ENCODE data around the gene PLPP3.

Gene PLPP3

DNA sequence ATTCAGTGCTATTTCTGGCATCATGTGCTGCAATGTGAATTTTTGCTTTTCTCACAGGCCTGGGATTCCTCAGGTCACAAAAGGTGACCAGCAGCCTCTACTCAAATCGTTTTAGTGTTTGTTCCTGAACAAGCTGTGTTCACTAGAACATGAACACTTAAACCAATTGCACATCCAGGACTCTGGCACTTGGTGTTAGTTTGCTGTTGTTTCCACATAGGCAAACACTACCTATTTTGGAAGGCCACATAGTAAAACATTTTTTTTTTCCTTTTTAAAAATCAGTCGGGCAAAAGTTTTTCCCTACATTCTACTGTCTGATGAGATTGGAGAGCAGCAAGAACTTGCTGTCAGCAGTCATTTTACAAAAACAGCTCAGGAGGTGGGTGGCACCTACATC, 83.2 kb downstream of the PLPP3 start:
- DNase-seq (ENCODE audit: low spot score): no peak

DNA sequence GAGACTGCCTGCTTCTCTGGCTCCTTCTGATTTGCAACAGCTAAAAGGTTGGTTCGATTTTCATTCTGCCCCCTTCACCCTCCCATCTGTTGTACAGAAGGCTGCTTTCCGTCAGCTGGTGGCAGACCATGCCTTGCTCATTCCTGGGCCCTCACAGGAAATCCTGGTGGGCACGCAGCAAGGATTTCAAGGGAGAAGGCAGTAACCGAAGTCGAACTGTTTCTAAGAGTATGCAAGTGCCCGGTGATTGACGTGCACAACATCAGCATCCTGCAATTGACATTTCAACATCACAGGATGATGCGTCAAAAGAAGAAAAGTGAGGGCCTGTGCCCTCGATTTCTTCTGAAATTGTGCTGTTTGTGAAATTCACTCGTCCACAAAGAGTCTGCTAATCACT, 83.8 kb downstream of the PLPP3 start:
- DNase-seq (ENCODE audit: low spot score): no peak

DNA sequence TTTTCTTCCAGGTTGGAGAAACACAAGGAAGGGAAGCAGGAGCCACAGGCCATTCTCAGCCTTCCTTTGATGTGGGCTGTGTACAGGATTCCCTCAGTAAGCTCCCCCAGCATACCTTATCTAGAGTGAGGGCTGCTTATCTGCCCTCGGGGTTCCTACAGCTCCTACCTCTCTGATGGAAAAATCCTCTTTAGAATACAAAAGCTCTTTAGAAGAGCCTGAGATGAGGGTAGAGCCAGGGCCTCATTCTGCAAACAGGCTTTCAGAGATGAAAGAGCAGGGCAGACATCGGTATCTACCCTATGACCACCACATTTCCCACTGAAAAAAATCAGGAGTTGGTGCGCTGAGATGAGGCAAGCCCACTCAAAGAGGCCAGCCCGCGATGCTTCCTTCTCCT, 85.1 kb downstream of the PLPP3 start:
- DNase-seq (ENCODE audit: low spot score): no peak

DNA sequence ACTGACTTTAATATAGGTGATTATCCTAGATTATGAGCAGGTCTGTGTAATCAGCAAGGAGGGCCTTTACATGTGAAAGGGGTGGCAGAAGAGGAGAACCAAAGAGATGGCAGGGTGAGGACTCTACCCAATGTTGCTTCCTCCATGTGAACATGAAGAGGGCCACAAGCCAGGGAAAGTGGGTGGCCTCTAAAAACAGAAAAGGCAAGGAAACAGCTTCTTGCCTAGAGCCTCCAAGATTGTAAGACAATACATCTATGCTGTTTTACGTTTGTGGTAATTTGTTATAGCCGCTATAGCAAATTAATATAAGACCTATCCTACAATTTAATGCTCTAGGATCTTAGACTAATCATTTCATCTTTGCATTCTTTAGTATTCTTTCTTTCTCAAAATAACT, 85.5 kb downstream of the PLPP3 start:
- no peak for DNase-seq (ENCODE audit: low spot score)

DNA sequence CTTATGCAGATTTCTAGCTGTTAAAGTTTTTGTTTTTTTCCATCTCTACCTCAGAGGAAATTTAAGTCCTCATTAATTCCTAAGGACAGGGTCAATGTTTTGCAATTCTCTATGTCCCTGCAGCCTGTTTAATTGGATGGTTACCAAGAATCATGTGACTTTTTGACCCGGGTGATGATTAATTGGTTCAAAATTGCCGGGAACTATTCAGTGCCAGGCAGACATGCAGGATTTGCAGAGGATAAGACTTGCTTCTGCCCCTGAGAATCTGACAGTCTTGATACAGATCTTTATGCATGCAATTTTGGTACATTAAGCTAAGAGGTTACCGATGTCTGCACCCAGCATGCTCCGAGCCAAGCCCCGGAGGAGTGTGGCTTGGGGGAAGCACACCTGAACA, 87.9 kb downstream of the PLPP3 start:
- no peak for DNase-seq (ENCODE audit: low spot score)

DNA sequence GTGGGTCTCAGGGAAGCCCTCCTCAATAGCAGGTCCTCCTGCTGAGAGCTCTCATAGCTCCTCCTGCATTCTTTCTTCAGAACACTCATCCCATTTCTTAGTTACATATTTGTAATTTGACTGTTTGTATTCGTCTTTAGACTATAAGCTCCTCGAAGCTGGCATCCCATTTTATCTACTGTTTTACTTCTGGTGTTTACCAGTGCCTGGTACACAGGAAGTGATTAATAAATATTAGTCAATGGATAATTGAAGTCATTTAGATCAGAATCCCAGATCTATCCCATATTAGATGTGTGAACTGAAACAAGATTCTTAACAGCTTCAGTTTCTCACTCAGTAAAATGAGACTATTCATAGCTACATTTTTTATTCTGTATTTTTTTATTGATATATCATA, 88.7 kb downstream of the PLPP3 start:
- no peak for DNase-seq (ENCODE audit: low spot score)

DNA sequence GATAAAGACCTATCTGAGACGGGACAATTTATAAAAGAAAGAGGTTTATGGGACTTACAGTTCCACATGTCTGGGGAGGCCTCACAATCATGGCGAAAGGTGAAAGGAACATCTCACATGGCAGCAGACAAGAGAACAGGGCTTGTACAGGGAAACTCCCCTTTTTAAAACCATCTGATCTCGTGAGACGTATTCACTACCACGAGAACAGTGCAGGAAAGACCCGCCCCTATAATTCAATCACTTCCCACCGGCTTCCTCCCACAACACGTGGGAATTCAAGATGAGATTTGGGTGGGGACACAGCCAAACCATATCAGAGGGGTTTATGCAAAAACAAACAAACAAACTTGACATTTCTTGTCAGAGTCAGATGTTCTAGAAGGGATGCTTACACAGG, 89.7 kb downstream of the PLPP3 start:
- DNase-seq (ENCODE audit: low spot score): no peak

DNA sequence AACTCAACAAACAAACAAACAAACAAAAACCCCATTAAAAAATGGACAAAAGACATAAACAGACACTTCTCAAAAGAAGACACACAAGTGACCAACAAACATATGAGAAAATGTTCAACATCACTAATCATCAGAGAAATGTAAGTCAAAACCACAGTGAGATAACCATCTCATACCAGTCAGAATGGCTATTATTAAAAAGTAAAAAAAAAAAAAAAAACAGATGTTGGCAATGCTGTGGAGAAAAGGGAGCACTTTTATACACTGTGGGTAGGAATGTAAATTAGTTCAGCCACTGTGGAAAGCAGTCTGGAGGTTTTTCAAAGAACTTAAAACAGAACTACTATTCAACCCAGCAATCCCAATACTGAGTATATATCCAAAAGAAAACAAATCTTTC, 94.7 kb downstream of the PLPP3 start:
- no peak for DNase-seq (ENCODE audit: low spot score)

DNA sequence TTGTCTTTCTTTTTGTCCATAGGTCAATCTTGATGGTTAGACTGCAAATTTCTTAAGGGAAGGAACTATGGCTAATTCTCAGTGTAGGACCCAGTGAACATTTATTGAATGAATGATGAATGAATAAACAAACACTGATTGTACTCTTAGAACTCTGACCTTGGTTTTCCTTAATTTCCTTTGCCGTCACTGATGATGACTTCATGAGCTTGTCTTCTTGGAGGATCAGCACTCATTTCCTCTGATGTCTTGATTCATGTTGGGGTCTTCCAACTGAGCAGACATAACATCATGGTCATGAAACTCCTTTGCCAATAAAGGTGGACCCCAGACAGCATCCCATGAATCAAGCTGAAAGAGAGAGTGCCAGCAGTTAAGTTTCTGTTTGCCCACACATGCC, 96.3 kb downstream of the PLPP3 start:
- DNase-seq (ENCODE audit: low spot score): no peak

DNA sequence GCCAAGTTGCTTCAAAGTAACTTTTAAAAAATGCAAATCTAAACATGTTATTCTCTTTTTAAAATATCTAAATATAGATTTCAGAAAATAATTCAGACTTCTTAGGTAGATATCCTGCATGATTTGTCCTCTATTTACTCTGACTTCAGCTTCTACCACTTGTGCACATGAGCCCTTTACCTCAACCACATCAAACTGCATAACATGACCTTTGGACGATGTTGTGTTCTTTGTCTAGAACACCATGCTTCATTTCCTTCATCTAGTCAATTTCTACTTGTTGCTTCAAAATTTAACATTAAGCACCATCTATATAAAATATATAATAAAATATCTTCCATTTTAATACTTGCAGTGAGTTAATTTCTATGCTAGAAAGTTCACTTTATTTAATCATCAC, 96.9 kb downstream of the PLPP3 start:
- no peak for DNase-seq (ENCODE audit: low spot score)

DNA sequence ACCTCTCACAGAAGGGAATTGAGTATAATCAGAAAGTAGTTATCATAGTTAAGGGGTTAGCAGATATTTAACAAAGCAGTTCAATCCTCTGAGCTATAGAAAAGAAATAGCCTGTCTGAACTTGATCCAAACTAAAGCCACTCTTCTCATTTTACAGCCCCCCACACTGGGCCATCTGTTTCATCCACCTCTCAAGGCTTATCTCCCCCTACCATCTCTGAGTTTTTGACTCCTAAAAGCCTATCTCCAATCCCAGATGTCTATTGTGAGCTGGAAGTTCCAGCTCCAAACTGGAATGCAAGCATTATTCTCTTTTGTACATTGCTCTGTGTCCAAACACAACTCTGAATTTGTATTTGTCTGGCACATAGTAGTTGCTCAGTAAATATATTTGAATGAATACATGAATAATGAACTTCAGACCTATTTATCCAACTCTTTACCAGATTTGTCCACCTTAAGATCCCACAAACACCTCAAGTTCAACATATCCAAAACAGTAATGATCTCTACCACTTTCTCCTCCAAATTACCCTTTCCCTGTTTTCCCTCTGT, 98.1 kb downstream of the PLPP3 start:
- DNase-seq (ENCODE audit: low spot score): no peak

DNA sequence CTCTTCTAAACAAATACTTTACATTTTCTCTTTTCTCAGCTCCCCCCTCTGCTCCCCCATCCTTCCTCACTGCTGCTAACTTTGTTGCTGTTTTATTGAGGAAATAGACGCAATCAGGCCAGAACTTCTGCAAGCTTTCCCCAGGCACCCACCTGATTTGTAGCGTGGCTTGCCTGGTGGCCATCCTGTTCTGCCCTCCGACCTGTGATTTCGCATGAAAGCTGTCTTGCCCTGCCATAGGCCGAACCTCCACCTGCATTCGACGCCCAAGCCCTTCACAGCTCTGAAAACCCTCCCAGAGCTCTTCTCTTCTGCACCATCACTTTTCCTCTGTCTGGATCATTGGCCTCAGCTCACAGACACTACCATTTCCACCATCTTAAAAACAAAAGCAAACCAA, 100.6 kb downstream of the PLPP3 start:
- no peak for DNase-seq (ENCODE audit: low spot score)

DNA sequence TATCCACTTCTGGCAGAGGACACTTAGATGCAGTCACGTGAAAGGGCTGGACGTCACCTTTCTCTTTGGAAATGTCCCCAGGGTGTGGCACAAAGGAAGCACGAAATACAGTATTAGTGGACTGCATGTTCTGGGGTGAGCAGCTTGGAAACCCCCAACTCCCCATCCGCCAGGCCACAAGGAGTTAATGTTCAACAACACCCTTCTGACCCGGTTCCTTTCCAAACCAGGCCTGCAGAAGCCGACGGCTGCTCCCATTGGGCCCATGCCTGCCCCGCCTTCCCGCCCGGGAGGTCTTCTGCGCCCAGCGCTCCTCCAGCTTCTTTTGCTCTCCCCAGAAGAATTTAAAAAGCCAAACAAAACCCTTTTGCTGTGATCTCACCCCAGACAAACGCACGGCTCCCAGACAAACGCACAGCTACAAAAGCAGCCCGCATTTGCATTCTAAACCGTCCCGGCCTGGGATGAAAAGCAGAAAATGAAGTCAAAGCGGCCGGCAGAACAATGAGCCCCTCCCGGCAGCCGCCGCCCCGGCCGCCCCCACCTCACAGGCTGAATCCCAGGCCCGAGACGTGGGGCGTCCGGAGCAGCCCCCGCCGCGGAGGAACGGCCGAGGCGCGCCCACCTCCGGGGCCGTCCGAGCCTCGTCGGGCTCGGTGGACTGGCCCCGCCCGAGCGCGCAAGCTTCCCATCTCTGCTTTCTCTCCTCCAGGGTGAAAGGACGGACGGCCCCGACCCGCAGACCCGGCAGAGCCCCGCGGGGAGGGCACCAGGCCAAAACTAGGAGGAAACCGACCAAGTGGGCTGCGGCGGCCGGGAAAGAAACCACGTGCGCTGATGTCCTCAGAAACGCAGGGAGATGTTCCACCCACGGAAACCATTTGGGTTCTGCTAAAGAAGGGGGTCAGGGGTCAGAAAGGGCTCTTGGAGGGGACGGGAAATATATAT, 101.9 kb downstream of the PLPP3 start:
- no peak for DNase-seq (ENCODE audit: low spot score)

DNA sequence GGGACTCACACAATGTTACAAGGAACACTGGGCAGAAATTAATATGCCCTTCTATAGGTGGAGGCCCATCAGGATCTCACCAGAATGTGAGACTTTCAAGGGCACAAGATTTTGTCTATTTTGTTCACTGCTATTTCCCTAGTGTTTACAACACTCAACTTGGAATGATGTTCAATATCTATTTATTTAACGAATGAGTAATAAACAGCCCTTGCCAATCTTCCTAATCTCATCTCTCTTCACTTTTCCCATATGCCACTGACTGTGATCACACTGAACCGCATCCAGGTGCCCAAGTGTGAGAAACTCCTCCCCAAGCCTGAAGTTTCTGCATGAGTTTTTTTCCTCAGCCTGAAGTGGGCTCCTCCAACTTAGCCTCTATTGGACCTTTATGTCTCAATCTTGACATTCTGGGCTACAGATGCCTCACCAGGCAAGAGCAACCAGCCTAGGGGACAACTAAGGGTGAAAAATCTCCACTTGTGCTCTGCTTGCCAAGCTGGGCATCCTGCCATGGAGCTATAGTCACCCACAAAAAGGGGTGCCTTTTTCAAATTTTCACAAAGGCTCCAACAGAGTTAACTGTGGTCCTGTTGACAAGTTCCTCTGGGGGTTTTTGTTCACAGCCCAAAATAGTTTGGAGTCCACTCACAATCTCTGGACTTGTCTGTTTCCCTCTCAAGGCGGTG, 105.6 kb downstream of the PLPP3 start:
- DNase-seq (ENCODE audit: low spot score): no peak

DNA sequence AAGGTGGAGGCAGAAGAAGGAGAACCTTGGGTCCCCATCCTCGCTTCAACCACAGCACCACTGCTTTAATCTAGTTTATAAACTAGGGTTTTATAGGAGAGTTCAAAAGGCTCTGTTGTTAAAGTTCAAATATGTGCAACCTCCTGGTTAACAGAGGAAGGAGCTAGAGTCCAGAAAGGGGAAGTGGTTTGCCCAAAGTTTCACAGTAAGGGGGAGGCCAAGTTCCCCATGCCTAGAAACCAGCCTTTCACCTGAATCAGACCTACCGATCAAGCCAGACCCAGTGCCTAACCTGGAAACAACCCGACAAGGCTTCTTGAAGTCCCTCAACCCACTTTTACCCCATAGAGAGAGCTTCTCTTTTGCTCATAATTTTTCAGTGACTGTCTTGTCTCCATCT, 106.5 kb downstream of the PLPP3 start:
- no peak for DNase-seq (ENCODE audit: low spot score)

DNA sequence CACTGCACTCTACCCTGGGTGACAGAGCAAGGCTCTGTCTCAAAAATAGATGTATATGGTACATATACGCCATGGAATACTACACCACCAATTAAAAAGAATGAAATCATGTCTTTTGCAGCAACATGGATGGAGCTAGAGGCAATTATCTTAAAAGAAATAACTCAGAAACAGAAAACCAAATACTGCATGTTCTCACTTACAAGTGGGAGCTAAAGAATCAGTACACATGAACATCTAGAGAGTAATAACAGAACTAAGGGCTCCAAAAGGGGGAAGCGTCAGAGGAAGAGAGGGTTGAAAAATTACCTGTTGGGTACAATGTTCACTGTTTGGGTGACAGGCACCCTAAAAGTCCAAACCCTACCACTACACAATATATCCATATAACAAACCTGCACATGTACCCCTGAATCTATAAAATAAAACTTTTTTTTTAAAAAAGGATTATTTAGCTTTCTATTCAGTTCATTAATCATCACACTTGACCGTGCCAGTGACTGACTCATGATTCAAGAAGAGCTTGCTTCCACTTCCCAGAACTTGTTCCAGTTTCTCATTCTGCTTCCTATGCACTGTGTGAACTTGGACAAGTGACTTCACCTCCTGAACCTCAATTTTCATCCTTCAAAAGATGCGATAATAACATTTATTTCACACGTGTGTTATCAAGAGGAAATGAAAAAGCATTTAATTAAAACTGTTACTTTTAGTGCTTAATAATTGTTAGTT, 109.6 kb downstream of the PLPP3 start:
- no peak for DNase-seq (ENCODE audit: low spot score)

DNA sequence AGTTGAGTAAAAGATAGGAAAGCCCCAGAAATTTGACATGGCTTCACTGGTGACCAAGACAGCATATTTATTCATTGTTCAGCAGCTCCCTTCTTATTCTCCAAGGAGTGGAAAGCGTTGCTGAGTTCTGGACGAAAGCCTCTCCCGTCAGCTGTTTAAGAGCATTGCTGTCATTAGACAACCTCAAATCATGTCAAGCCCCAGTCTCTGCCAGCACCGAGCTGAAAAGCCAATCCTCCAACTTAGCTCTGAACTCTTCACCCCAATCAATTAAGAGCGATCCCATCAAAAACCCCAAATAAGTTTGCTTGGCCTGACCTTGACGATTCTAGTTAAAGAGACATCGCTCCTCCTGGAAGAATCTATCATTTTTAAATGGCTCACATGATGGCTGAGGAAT, 110.8 kb downstream of the PLPP3 start:
- DNase-seq (ENCODE audit: low spot score): no peak

DNA sequence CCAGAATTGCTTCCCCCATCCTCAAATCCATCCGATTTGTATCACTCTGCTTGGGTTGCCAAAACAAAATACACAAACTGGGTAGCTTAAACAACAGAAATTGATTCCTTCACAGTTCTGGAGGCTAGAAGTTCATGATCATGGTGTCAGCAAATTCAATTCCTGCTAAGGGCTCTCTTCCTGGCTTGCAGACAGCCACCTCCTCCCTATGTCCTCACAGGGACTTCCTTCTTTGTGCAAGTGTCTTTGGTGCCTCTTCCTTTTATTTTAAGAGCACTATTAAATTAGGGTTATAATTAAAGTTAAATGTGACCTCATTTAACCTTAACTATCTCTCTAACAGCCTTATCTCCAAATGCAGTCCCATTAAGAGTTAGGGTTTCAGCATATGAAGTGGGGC, 112.8 kb downstream of the PLPP3 start:
- no peak for DNase-seq (ENCODE audit: low spot score)

DNA sequence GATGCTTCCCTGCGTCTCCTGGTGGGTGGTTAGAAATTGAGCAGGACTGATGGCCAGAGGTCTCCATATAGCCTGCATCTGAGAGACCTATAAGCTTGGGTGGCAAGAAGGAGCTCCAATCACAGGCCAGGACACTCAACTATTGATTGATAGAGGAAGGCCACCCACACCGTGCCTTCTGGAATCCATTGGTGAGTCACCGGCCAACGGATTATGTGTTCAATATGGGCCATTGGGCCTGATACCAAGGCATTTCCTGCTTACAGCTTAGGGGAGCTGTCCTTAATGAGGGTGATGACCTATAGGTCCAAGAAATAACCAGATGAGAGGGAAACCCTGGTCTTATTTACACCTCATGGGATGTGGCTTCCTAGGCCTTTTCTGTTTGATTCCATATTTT, 115.1 kb downstream of the PLPP3 start:
- DNase-seq (ENCODE audit: low spot score): no peak

DNA sequence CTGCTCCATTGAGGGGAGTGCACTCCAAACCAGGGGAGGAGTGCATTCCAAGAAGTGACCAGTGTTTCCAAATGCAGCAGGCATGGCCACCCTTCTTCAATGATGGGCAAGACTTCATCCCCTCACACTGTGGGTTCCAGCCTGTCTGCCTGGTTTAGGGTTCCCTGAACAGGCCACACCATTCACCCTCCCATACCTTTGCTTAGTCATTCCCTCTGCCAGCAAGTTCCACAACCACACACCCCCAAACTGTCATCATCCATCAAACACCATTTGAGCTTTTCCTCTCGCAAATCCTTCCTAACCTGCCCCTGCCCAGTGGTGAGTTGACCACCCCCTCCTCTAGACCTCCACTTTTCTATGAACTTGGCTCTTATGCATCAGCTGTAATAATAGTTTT, 116.0 kb downstream of the PLPP3 start:
- DNase-seq (ENCODE audit: low spot score): no peak

DNA sequence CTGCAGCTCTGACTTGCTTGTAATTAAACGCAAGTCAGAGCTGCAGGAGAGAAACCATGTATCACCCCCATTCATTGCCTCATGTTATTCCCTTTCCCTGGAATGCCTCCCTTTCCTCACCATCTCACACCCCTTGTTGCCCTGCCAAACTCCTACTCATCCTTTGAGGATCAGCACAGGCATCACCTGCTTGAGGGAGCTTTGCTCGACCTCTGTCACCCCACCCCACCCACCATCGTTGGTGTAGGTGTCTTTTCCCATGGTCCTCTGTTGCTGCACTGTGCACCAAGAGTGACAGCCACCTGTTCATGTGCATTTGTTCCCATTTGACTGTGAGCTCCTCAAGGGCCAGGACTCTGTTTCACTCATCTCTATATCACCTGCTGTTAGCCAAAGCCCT, 117.2 kb downstream of the PLPP3 start:
- no peak for DNase-seq (ENCODE audit: low spot score)

All from activated CD4-positive, alpha-beta T cell treated with anti-CD3 and anti-CD28 coated beads, Interleukin-2, Interleukin-4, amounts not matched to agents 100 ng/mL and 50 ng/mL, durations not matched to agents 16 hours and 8 hours (primary cell).